Tibial artery (tissue), 4 donors: ENCODE results near the gene ZNF385B.

Experiments
- DNase-seq, 2 donors: peaks; one replicate each; pipeline ENCODE4 v3.0.0-alpha.2; 2019
- H3K27ac ChIP-seq, 2 donors: fragments of 200-600 bp; sonication (generic) in 1 of 2; 1 replicate in 1 of 2; 2 replicates in 1 of 2; pipeline ENCODE4 v1.5.1; 2018 to 2019; ENCODE audit warnings: mild to moderate bottlenecking in 1 of 2
- H3K27me3 ChIP-seq, 2 donors: fragments of 200-600 bp; sonication (generic) in 1 of 2; one replicate each; pipeline versions ENCODE4 v1.5.1 to v1.6.0; 2016 to 2019
- H3K36me3 ChIP-seq, 3 donors: fragments of 200-600 bp; sonication (generic) in 2 of 3; one replicate each; pipeline ENCODE4 v1.5.1; 2016 to 2019; ENCODE audit warnings: mild to moderate bottlenecking in 2 of 3
- H3K4me1 ChIP-seq, 4 donors: fragments of 200-600 bp; sonication (generic) in 2 of 4; 1 replicate in 3 of 4; 2 replicates in 1 of 4; pipeline ENCODE4 v1.5.1; 2016 to 2019
- H3K4me3 ChIP-seq, 2 donors: fragments of 200-600 bp; sonication (generic) in 1 of 2; 1 replicate in 1 of 2; 2 replicates in 1 of 2; pipeline ENCODE4 v1.5.1; 2018 to 2019; ENCODE audit warnings: mild to moderate bottlenecking in 2 of 2
- H3K9me3 ChIP-seq, 3 donors: fragments of 200-600 bp; sonication (generic) in 1 of 3; one replicate each; pipeline ENCODE4 v1.5.1; 2016 to 2019
- intact Hi-C: fragments of 100-400 bp; cut with DNase I; formaldehyde crosslinking; loops from one replicate; pipeline ENCODE4 v1.15.0; 2023; ENCODE audit warnings: low total_unique reads
- TF ChIP-seq, protein P1 (sequence below), 2 experiments: fragments of 200-600 bp in 1 of 2; fragments of 450-650 bp in 1 of 2; IDR thresholded peaks; one replicate each; pipeline ENCODE4 v1.5.1; 2017 to 2019; ENCODE audit warnings: antibody characterized with exemption in 2 of 2, mild to moderate bottlenecking in 1 of 2, moderate library complexity in 1 of 2

The ZNF385B gene

DNA sequence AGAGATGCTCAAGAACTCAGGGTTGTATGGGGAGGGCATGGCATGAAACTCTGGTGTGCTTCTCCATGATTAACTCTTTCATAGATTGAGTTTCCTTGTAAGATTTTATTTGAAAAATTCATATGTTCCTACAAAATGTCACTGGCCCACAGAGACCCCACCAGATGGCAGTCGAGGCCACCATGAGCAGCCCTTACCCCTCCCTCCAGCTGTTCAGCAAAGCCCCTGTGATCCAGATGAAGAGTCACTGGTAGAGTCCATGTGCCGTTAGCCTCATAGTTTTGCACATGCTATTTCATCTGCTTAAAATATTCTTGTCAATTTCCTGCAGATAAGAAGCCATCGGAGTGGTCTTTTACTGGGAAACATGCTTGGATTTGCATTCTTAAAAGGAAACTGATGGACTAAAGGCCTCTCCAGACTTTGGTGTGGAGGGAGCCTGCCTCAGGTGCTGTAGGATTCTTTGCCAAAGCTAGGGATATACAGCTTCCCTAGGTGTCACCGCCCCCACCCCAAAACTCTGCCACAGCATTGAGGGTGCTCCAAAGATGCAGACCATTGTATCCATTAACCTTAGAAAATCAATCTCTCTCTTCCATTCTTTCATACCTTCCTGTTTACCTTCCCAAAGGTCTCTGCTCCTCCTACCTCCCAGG lies 18.8 kb downstream of the ZNF385B start:
- Histone ChIP-seq H3K27ac (no peak overlapping the region), H3K4me3 (no peak overlapping the region), H3K4me1 (no peaks in the 10 kb centered on the region), H3K9me3 (no peaks in the 10 kb centered on the region), H3K36me3 (no peaks in the 10 kb centered on the region), H3K27me3 (peaks cover 0 to 2% of the 10 kb centered on the region in 2 donors)
- DNase-seq: no peak
- intact Hi-C loops: no loop called here
- TF ChIP-seq, protein P1, sequence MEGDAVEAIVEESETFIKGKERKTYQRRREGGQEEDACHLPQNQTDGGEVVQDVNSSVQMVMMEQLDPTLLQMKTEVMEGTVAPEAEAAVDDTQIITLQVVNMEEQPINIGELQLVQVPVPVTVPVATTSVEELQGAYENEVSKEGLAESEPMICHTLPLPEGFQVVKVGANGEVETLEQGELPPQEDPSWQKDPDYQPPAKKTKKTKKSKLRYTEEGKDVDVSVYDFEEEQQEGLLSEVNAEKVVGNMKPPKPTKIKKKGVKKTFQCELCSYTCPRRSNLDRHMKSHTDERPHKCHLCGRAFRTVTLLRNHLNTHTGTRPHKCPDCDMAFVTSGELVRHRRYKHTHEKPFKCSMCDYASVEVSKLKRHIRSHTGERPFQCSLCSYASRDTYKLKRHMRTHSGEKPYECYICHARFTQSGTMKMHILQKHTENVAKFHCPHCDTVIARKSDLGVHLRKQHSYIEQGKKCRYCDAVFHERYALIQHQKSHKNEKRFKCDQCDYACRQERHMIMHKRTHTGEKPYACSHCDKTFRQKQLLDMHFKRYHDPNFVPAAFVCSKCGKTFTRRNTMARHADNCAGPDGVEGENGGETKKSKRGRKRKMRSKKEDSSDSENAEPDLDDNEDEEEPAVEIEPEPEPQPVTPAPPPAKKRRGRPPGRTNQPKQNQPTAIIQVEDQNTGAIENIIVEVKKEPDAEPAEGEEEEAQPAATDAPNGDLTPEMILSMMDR (IDR thresholded peaks at IDR 0.05): peak in 1 of 2 experiments; percentile 21

DNA sequence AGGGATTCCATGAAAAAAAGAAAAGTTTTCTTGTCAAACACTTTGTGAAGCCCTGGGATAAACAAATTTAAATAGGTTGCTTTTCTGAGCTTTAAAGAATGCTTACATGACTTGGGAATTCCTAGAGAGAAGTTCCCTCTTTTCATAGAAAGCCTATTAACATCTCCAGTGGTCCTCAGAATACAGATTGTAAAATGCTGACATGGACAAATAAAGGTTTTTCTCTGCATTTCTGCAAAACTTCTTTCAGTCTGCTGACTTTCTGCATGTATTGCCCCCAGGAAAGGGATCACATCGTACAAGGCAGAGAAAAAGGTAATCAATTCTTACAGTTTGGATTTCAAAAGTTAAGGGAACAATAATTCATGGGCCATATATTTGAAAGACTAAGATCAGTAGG lies 20.6 kb downstream of the ZNF385B start:
- TF ChIP-seq, protein P1 (IDR thresholded peaks at IDR 0.05): no peak
- H3K9me3 ChIP-seq: no peaks in the 10 kb centered on the region
- intact Hi-C loops: no loop called here

DNA sequence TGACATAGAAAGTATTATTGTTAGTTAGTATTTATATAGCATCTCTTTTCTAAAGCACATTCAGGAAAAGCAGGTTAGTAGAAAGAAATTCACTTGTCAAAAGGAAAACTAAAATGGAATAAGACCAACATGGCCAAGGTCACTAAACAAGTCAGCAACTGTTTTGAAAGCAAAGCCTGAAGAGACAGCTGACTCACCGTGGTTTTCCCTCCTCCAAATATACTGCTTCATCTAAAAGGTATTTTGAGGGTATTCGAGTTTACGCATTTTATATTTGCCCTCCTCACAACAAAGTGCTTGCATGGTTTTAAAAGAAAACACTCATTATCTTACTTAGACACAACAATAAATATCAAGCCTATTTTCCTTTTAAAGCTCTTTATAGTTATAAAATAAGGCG lies 24.0 kb downstream of the ZNF385B start:
- Histone ChIP-seq H3K9me3 (no peaks in the 10 kb centered on the region), H3K27ac (no peak overlapping the region), H3K27me3 (peaks cover 0 to 2% of the 10 kb centered on the region in 2 donors), H3K4me1 (no peaks in the 10 kb centered on the region), H3K36me3 (no peaks in the 10 kb centered on the region), H3K4me3 (no peak overlapping the region)
- intact Hi-C loops: no loop called here
- TF ChIP-seq, protein P1 (IDR thresholded peaks at IDR 0.05): no peak
- DNase-seq: no peak

More for the DNA sequence above, 20.6 kb downstream of the ZNF385B start:
- Histone ChIP-seq H3K27ac (no peak overlapping the region), H3K4me1 (no peaks in the 10 kb centered on the region), H3K27me3 (peaks cover 0 to 2% of the 10 kb centered on the region in 2 donors), H3K4me3 (no peak overlapping the region), H3K36me3 (no peaks in the 10 kb centered on the region)
- DNase-seq: no peak

DNA sequence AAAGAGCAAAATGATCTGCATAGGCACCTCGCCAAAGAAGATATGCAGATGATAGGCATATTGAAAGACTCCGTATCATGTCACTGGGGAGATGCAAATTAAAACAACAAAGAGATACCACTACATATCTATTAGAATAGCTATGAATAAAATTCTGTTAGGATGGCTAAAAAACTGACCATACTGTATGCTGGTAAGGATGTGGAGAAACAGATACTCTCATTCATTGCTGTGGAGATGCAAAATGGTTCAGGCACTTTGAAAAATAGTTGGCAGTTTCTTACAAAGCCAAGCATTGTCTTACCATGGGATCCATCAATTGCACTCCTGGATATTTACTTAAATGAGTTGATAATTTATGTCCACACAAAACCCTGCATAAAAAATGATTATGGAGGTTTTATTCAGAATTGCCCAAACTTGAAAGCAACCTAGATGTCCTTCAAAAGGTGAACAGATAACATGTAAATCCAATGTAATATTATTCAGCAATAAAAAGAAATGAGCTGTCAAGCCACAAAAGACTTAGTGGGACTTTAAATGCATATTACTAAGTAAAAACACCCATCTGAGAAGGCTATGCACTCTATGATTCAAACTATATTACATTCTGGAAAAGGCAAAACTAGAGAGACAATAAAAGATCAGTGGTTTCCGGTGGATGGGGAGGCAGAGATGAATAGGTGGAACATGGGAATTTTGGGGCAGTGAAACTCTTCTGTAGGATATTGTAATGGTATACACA lies 31.2 kb downstream of the ZNF385B start:
- no peaks in the 10 kb centered on the region for H3K27me3 ChIP-seq
- H3K27ac ChIP-seq: no peak overlapping the region
- DNase-seq: no peak
- intact Hi-C loops: no loop called here
- H3K4me3 ChIP-seq: no peak overlapping the region
- TF ChIP-seq, protein P1 (IDR thresholded peaks at IDR 0.05): no peak
- H3K36me3 ChIP-seq: no peaks in the 10 kb centered on the region
- H3K9me3 ChIP-seq: no peaks in the 10 kb centered on the region
- H3K4me1 ChIP-seq: no peaks in the 10 kb centered on the region

DNA sequence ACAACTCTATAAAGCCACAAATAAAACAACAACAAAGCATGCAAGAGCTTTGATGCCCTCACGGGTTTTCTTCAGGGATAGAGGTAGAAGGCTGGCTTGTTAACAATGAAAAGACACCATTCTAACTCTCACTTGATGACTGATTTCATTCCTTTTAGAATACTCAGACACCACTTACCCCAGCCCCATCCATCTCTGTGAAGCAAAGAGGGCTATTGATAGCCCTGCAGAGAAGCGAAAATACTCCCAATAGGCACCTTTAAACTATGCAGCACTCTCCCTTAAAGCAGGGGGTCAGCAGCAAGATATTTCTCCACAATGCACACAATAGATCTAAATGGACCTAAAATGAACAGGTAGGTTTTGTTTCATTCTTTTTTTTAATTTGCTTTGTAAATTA lies 35.1 kb downstream of the ZNF385B start:
- intact Hi-C loops: no loop called here
- DNase-seq: no peak
- H3K27me3 ChIP-seq: no peaks in the 10 kb centered on the region

More for the DNA sequence above, 35.1 kb downstream of the ZNF385B start:
- TF ChIP-seq, protein P1 (IDR thresholded peaks at IDR 0.05): no peak
- Histone ChIP-seq H3K4me1 (no peaks in the 10 kb centered on the region), H3K9me3 (no peaks in the 10 kb centered on the region), H3K36me3 (no peaks in the 10 kb centered on the region), H3K4me3 (no peak overlapping the region), H3K27ac (no peak overlapping the region)
